ENCODE data around the gene LIN28B.

Gene LIN28B

DNA sequence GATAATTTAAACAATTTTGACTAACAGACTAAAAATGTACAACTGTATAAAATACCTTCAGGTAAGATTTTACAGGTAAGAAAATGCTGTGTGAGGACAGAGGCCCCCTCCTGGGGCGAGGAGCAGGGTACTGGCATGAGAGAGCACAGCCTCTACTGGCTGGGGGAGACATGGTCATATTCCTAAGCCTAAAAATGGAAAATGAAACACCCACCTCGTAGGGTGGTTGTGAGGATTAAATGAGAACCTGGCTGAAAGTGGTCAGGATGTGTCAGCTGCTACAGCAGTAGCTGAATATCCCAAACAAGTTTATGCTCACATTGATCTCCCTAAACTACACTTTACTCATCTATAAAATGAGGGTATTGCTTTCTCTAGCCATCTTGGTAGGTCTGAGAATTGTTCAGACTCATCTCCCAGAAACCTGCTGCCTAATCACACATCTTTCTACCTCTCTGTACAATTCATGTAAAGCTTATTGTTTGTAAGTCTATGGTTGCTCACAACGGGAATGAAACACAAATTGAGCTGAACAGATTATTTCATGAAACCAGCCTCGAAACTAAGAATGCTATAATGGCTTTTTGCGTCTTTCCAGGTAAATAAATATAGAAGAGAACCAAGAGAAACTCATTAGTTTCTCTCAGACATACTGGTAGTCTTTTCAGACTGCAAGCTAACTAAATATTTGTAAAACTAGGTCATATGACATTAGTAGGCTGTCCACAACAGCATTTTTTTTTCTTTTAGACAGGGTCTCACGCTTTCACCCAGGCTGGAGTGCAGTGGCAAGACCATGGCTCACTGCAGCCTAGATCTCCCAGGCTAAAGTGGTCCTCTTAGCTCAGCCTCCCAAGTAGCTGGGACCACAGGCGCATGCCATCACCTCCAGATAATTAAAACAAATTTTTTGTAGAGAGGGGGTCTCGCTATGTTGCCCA lies 153.3 kb downstream of the LIN28B start:
- DNase-seq (ENCODE audit: low spot score) = no peak

DNA sequence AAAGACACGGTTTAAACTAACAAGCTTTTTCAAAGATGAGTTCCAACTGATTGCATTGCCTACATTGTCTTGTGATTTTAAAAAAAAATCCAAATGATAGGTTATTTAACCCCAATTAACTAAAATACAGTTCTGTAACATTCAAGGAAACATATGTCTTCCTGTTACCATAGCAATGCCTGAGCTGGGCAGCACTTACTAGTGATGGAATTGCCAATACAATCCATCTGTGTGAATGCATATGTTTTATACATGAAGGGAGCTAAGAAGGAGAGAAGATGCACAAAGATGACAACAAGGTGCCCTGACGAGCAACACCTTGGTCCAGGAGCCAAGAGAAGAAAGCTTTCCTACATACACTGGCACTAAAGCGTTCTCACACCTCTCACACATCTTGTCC lies 154.2 kb downstream of the LIN28B start:
- DNase-seq (ENCODE audit: low spot score) = no peak

DNA sequence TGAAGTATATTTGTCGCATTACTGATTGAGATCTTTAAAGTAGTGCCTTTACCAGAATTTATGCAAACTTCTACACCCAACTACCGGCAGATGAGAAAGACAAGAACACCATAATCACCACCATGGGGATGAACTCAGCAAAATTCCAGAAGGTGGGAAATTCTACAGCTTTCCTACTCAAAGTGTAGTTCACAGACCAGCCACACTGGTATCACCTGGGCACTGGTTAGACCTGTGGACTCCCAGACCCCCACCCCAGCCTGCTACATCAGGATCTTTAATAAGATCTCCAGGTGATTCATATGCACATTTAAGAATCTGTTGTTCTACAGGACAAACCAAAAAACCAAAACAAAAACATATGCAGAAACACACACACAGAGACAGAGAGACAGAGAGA lies 155.0 kb downstream of the LIN28B start:
- DNase-seq (ENCODE audit: low spot score) = no peak

DNA sequence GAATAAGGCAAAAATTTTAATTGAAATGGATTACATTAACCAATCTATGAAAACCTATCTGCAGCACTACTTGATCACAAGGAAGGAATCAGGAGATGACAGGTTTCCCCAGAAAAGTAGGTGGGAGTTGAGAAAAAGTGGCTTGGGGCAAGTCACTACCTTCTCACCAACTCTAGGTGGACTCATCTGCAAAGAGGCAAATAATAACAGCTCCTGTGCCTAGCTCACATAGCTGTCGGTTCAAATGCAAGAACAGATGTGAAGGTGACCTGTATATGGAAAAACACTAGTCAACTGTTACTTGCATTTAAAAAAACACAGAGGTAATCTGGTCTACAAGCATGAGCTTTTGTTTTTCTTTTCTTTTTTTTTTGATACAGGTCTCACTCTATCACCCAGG lies 155.7 kb downstream of the LIN28B start:
- DNase-seq (ENCODE audit: low spot score) = peak; percentile 10

DNA sequence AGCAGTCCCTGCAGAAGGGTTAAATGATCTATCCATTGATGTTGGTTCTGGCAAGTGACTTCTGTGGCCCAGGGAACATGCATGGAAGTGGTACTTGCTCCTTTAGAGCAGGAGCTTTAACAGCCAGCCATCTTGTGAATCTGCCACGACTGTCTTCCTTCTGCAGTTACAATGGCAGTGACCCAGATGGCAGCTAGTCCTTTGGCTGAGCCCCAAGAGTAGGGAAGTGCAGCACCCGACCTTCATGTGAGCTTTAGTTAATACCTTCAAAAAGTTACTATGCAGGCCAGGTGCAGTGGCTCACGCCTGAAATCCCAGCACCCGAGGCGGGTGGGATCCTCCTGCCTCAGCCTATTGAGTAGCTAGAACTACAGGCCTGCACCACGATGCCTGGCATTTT lies 156.5 kb downstream of the LIN28B start:
- DNase-seq (ENCODE audit: low spot score) = no peak

DNA sequence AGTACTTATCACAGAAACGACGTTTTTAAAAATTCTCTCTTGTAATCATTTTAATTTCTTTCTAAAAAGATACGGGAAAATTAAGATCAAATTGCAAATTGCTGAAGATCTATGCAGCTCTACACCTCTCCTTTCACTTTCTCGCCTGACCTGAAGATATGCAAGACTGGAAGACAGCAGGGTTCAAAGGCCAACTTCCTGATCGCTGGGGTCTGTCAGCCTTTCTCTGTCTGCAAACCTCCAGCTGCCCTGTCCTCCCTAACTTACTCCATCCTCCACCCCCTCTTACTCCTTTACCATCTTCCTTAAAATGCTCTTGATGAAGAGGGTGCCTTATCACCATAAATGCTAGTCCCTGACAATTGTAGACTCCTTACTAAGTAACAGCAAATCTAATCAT lies 159.2 kb downstream of the LIN28B start:
- DNase-seq (ENCODE audit: low spot score) = no peak

DNA sequence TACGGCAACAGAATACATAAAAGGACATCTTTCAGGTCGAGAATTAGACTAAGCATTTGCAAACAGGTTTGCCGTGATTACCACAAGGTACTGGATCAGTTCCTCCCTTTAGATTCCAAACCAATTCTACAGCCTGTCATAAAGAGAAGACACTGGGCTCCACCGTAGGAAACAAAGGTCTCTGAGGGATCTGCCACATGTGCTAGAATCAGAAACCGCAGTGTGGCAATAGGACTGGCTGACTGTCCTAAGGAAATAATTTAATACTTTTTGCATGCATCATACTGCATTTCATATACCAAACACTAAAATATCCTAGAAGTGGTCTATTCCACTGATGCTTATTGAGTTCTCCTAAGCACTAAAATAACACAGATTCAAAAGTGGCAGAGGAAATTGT lies 163.7 kb downstream of the LIN28B start:
- DNase-seq (ENCODE audit: low spot score) = no peak

- DNase-seq (ENCODE audit: low spot score) = no peak
Measured at GRCh38 chr6:105121981-105122380, 165.1 kb downstream of the LIN28B start.

GRCh38 chr6:105122717-105123116 lies 165.8 kb downstream of the LIN28B start:
- no peak for DNase-seq (ENCODE audit: low spot score)

Data from NAMALWA (cell line).